ENCODE results near the gene GPR3. TPM values are rescaled to one million over a fixed set of nuclear protein-coding genes. Genes with fewer than 3 reads are reported as not detected.

The GPR3 gene
- total and polyA plus RNA-seq, 10 of the 15 experiments (the other 5 are each of a cell fraction or from before 2014, with no cell fraction given) = 0.33 to 1.4 (median 0.63) TPM; not detected in 3

GRCh38 chr1:27418326-27419185 is 26.1 kb downstream of the GPR3 start:
- DNase-seq (ENCODE audit: low read depth, low spot score) (no peak), FAIRE-seq (no peak), ATAC-seq (peak; percentile 93)
- peaks cover 29% of the 10 kb centered on the region for H3K79me2 ChIP-seq (ENCODE audit: control insufficient read depth, insufficient read depth, low read length)
- H3K4me3 ChIP-seq = peak overlapping the region; percentile 6; the same call in 1 of the 2 replicates
- SMC1A ChIA-PET (ENCODE audit: uncharacterized antibody, unreplicated experiment) = interaction anchor here (0.6 to 22.2 kb wide), 20 partner anchors 8 to 357 kb away, joined by 3 to 470 read pairs (median 5); partner anchors contain the start of genes AHDC1, IFI6 and WASF2
- H3K4me1 ChIP-seq (ENCODE audit: control insufficient read depth, insufficient read depth, low read length) = peaks cover 40% of the 10 kb centered on the region
- H4K20me1 ChIP-seq (ENCODE audit: control insufficient read depth, insufficient read depth) = no peaks in the 10 kb centered on the region
- H3K27me3 ChIP-seq (replicated peaks in 1 of 2; ENCODE audit: control insufficient read depth in 2 of 2, insufficient read depth in 2 of 2, low read length in 1 of 2) = no peaks in the 10 kb centered on the region
- H3K36me3 ChIP-seq (ENCODE audit: control insufficient read depth in 2 of 2, insufficient read depth in 2 of 2, low read length in 1 of 2) = peaks cover 10 to 27% of the 10 kb centered on the region in 2 experiments
- no TSS peak for BruUV-seq (replicated peaks)
- H2AFZ ChIP-seq (ENCODE audit: control insufficient read depth, low read depth, low read length) = no peak overlapping the region
- CTCF ChIA-PET = interaction anchor here (0.6 to 18.9 kb wide), 14 partner anchors 10 to 251 kb away, joined by 3 to 240 read pairs (median 4); partner anchors contain the start of gene AHDC1
- no peaks in the 10 kb centered on the region for H3K9me3 ChIP-seq (replicated peaks; ENCODE audit: control insufficient read depth, insufficient read depth, low read length)
- H3K27ac ChIP-seq (ENCODE audit: control insufficient read depth, insufficient read depth) = peak overlapping the region; percentile 74
- POLR2A ChIA-PET = interaction anchor here (0.6 to 7.1 kb wide), 14 partner anchors 10 to 390 kb away, joined by 3 to 78 read pairs (median 4); partner anchors contain the start of genes AHDC1 and WASF2
- peak overlapping the region; percentile 54 for H3K9ac ChIP-seq (ENCODE audit: control insufficient read depth, insufficient read depth, low read length)
- intact Hi-C loops (cut with micrococcal nuclease; ENCODE audit: unreplicated experiment) (loop anchor here (1.0 to 5.0 kb wide), 2 partner anchors 27 to 244 kb away; no protein-coding TSS in a partner anchor), in situ Hi-C loops (cut with MboI) (no loop called here)
- WGBS (ENCODE audit: insufficient coverage, insufficient replicate concordance, low lambda C conversion rate, missing lambda C conversion rate) = 2% methylated on average over 14 of the region's 14 CpGs
- RAD21 ChIA-PET (ENCODE audit: unreplicated experiment) = interaction anchor here (0.6 to 9.8 kb wide), 21 partner anchors 10 to 244 kb away, joined by 3 to 126 read pairs (median 4); partner anchors contain the start of genes AHDC1 and WASF2
- peak overlapping the region; percentile 76 for H3K4me2 ChIP-seq (ENCODE audit: control insufficient read depth, insufficient read depth)
- TF ChIP-seq TBL1XR1 (IDR thresholded peaks at IDR 0.05; ENCODE audit: low read depth, low read length) = 0 out of 2 replicates have a peak, but pooled peaks have one; percentile 23
- no peak for TF ChIP-seq E2F4 (IDR thresholded peaks at IDR 0.05; ENCODE audit: low read depth, low read length)
- peak; percentile 71; the same call in 1 of the 2 replicates for TF ChIP-seq HDGF (IDR thresholded peaks at IDR 0.05)
- no peak for TF ChIP-seq CBX3 (IDR thresholded peaks at IDR 0.05; ENCODE audit: borderline replicate concordance, low read depth)
- no peak for TF ChIP-seq GABPA (IDR thresholded peaks at IDR 0.05; ENCODE audit: low read depth)
- 0 out of 2 replicates have a peak, but pooled peaks have one; percentile 65 for TF ChIP-seq TARDBP (IDR thresholded peaks at IDR 0.05; ENCODE audit: borderline replicate concordance)
- no peak for TF ChIP-seq HSF1 (IDR thresholded peaks at IDR 0.05; ENCODE audit: low read depth, low read length)
- TF ChIP-seq SMARCA5 (IDR thresholded peaks at IDR 0.05) = no peak
- TF ChIP-seq CEBPB (IDR thresholded peaks at IDR 0.05; ENCODE audit: borderline replicate concordance in 1 of 2, low read depth in 2 of 2, low read length in 2 of 2) = peak in 1 of 2 experiments; percentile 34; a peak in 1 of 4 replicates
- peak; percentile 81 for TF ChIP-seq ZNF384 (IDR thresholded peaks at IDR 0.05; ENCODE audit: borderline replicate concordance, low read depth, low read length)
- peak; percentile 98 for TF ChIP-seq YY1 (IDR thresholded peaks at IDR 0.05; ENCODE audit: low read depth, low read length)
- TF ChIP-seq SIN3A (IDR thresholded peaks at IDR 0.05; ENCODE audit: low read depth, low read length) = no peak
- no peak for TF ChIP-seq CUX1 (IDR thresholded peaks at IDR 0.05; ENCODE audit: insufficient replicate concordance, low read depth, low read length)
